H1 (cell line): ENCODE measurements around the gene AIG1. TPM values are rescaled to one million over a fixed set of nuclear protein-coding genes. Genes with fewer than 3 reads are reported as not detected.

Experiments
- CTCF ChIA-PET: fragments of 300-600 bp; sonication (Branson Sonifier 250); formaldehyde crosslinking; loops from one replicate; lab custom pipeline; 2021; ENCODE audit not compliant: partially characterized antibody; lab: Charles Lee
- POLR2A ChIA-PET: fragments of 300-600 bp; sonication (Branson Sonifier 250); formaldehyde crosslinking; loops from one replicate; lab custom pipeline; 2021; ENCODE audit warnings: inconsistent platforms; ENCODE audit not compliant: partially characterized antibody; lab: Charles Lee
- DNase-seq, 2 experiments: peaks; one replicate each; pipeline versions ENCODE4 v3.0.0 to v3.0.0-alpha.2; 2010 to 2022; ENCODE audit warnings: low spot score in 2 of 2, low read depth in 1 of 2, mixed read lengths in 1 of 2
- FAIRE-seq: peaks from 2 replicates; lab custom pipeline; 2011; peaks lifted over from hg19 to GRCh38; lab: Jason Lieb, UNC
- H2AFZ ChIP-seq: 2 replicates; pipeline ENCODE4 v1.8.1; 2012; ENCODE audit warnings: low read length, inconsistent platforms
- H2AK5ac ChIP-seq: 2 replicates; pipeline ENCODE4 v1.6.1; 2013; ENCODE audit warnings: low read depth, low read length
- H2BK120ac ChIP-seq: replicated peaks from 2 replicates; pipeline ENCODE3; 2013; ENCODE audit warnings: low read depth, low read length, inconsistent platforms
- H2BK12ac ChIP-seq: 2 replicates; pipeline ENCODE4 v1.6.1; 2013; ENCODE audit warnings: low read depth, low read length
- H2BK15ac ChIP-seq: 2 replicates; pipeline ENCODE4 v1.6.1; 2013; ENCODE audit warnings: low read length
- H2BK20ac ChIP-seq: 2 replicates; pipeline ENCODE4 v1.6.1; 2013; ENCODE audit warnings: low read length
- H2BK5ac ChIP-seq: 2 replicates; pipeline ENCODE4 v1.6.1; 2013; ENCODE audit warnings: low read depth, low read length
- H3K14ac ChIP-seq: 2 replicates; pipeline ENCODE4 v1.6.1; 2013; ENCODE audit warnings: inconsistent platforms; ENCODE audit not compliant: insufficient read length
- H3K18ac ChIP-seq: 2 replicates; pipeline ENCODE4 v1.6.1; 2013; ENCODE audit warnings: low read length; ENCODE audit errors: extremely low read depth
- H3K23ac ChIP-seq: 2 replicates; pipeline ENCODE4 v1.6.1; 2013; ENCODE audit warnings: inconsistent platforms; ENCODE audit not compliant: insufficient read length
- H3K23me2 ChIP-seq: 2 replicates; pipeline ENCODE4 v1.6.1; 2013; ENCODE audit warnings: low read depth, low read length
- H3K27ac ChIP-seq: 2 replicates; pipeline ENCODE4 v1.6.1; 2011; ENCODE audit warnings: low read depth, low read length, inconsistent platforms
- H3K27me3 ChIP-seq, 4 experiments: replicated peaks in 1 of 4; 1 replicate in 1 of 4; 2 replicates in 3 of 4; pipeline versions ENCODE4 v1.6.1 to v1.8.1; 2011 to 2013; ENCODE audit warnings: low read length in 3 of 4, mild to moderate bottlenecking in 3 of 4, inconsistent platforms in 2 of 4, mixed read lengths in 2 of 4, moderate library complexity in 1 of 4; ENCODE audit not compliant: control insufficient read depth in 3 of 4, insufficient read depth in 3 of 4; ENCODE audit errors: extremely low read depth in 1 of 4
- H3K36me3 ChIP-seq, 4 experiments: 2 replicates each; pipeline versions ENCODE4 v1.6.1 to v1.8.1; 2011 to 2013; ENCODE audit warnings: mild to moderate bottlenecking in 4 of 4, low read length in 3 of 4, moderate library complexity in 2 of 4, control low read depth in 1 of 4, inconsistent platforms in 1 of 4; ENCODE audit not compliant: insufficient read depth in 4 of 4, control insufficient read depth in 2 of 4
- H3K4ac ChIP-seq: replicated peaks from 2 replicates; pipeline ENCODE3; 2013; ENCODE audit warnings: low read length, low read depth, mixed read lengths, inconsistent platforms; ENCODE audit not compliant: insufficient read length
- H3K4me1 ChIP-seq, 4 experiments: replicated peaks in 1 of 4; 1 replicate in 1 of 4; 2 replicates in 3 of 4; pipeline versions ENCODE4 v1.6.1 to v1.8.1; 2011 to 2013; ENCODE audit warnings: low read length in 3 of 4, inconsistent platforms in 2 of 4, mixed read lengths in 1 of 4; ENCODE audit not compliant: insufficient read depth in 4 of 4, control insufficient read depth in 3 of 4
- H3K4me2 ChIP-seq, 2 experiments: 2 replicates each; pipeline versions ENCODE4 v1.6.1 to v1.8.1; 2011 to 2013; ENCODE audit warnings: low read depth in 2 of 2, low read length in 2 of 2, control low read depth in 1 of 2, inconsistent platforms in 1 of 2, mild to moderate bottlenecking in 1 of 2; ENCODE audit not compliant: insufficient read depth in 1 of 2
- H3K4me3 ChIP-seq, 4 experiments: fragments of 200-600, 300-600 bp in 1 of 4; sonication (generic), shearing (Covaris generic), sonication (Bioruptor Twin) in 1 of 4; 2 replicates each; pipeline versions ENCODE4 v1.5.1 to v1.8.1; 2011 to 2016; ENCODE audit warnings: low read length in 4 of 4, low read depth in 3 of 4, control low read depth in 2 of 4, inconsistent platforms in 2 of 4, mild to moderate bottlenecking in 2 of 4, mixed read lengths in 1 of 4, moderate library complexity in 1 of 4; ENCODE audit not compliant: insufficient read depth in 2 of 4; ENCODE audit errors: extremely low read depth in 1 of 4
- H3K56ac ChIP-seq: replicated peaks from 2 replicates; pipeline ENCODE3; 2013; ENCODE audit warnings: low read depth, mild to moderate bottlenecking, mixed read lengths, low read length, inconsistent platforms; ENCODE audit not compliant: insufficient read length
- H3K79me1 ChIP-seq: 2 replicates; pipeline ENCODE4 v1.6.1; 2013; ENCODE audit warnings: low read depth, low read length, control low read depth
- H3K79me2 ChIP-seq, 2 experiments: 2 replicates each; pipeline versions ENCODE4 v1.6.1 to v1.8.1; 2012 to 2013; ENCODE audit warnings: low read length in 2 of 2, mild to moderate bottlenecking in 2 of 2, inconsistent platforms in 1 of 2; ENCODE audit not compliant: insufficient read depth in 2 of 2, control insufficient read depth in 1 of 2
- H3K9ac ChIP-seq, 4 experiments: replicated peaks in 1 of 4; 1 replicate in 1 of 4; 2 replicates in 3 of 4; pipeline versions ENCODE4 v1.6.1 to v1.8.1; 2011 to 2013; ENCODE audit warnings: low read depth in 3 of 4, low read length in 3 of 4, control low read depth in 2 of 4, mild to moderate bottlenecking in 2 of 4, moderate library complexity in 2 of 4, inconsistent platforms in 1 of 4; ENCODE audit errors: extremely low read depth in 1 of 4
- H3K9me3 ChIP-seq, 2 experiments: 2 replicates each; pipeline versions ENCODE4 v1.6.1 to v1.8.1; 2012 to 2013; ENCODE audit warnings: mild to moderate bottlenecking in 2 of 2, moderate library complexity in 2 of 2, control low read depth in 1 of 2, inconsistent platforms in 1 of 2, low read depth in 1 of 2, low read length in 1 of 2, mixed read lengths in 1 of 2; ENCODE audit not compliant: insufficient read depth in 2 of 2
- H4K20me1 ChIP-seq, 2 experiments: replicated peaks in 1 of 2; 2 replicates each; pipeline versions ENCODE3 to v1.8.1; 2011 to 2013; ENCODE audit warnings: inconsistent platforms in 2 of 2, low read length in 2 of 2, mild to moderate bottlenecking in 1 of 2; ENCODE audit not compliant: insufficient read depth in 2 of 2, control insufficient read depth in 1 of 2
- H4K5ac ChIP-seq: 2 replicates; pipeline ENCODE4 v1.6.1; 2013; ENCODE audit warnings: low read length, low read depth, mixed read lengths, inconsistent platforms; ENCODE audit not compliant: insufficient read length
- H4K8ac ChIP-seq: 2 replicates; pipeline ENCODE4 v1.8.0; 2013; ENCODE audit warnings: mild to moderate bottlenecking, moderate library complexity, low read length, inconsistent platforms; ENCODE audit not compliant: insufficient read depth; ENCODE audit errors: extremely low read depth
- H4K91ac ChIP-seq: replicated peaks from 2 replicates; pipeline ENCODE3; 2013; ENCODE audit warnings: low read length, mixed read lengths, inconsistent platforms; ENCODE audit not compliant: insufficient read length
- CBX8 ChIP-seq: fragments of 300-800, 300-1000 bp; sonication (generic); IDR thresholded peaks from 2 replicates; pipeline ENCODE4 v1.7.1; 2016; ENCODE audit warnings: low read depth, low read length, borderline replicate concordance
- E2F6 ChIP-seq: IDR thresholded peaks from 2 replicates; pipeline ENCODE4 v1.6.1; 2012; ENCODE audit warnings: inconsistent platforms
- JUN ChIP-seq: IDR thresholded peaks from 2 replicates; pipeline ENCODE4 v1.6.1; 2011; ENCODE audit warnings: low read depth, mild to moderate bottlenecking, improper control_type of control experiment, low read length
- POU5F1 ChIP-seq: IDR thresholded peaks from 2 replicates; pipeline ENCODE4 v1.6.1; 2011; ENCODE audit warnings: low read depth, mild to moderate bottlenecking, low read length, moderate library complexity
- RAD21 ChIP-seq, 2 experiments: IDR thresholded peaks in 1 of 2; conservative IDR thresholded peaks in 1 of 2; 2 replicates each; pipeline ENCODE4 v1.6.1; 2011; ENCODE audit warnings: low read depth in 2 of 2, low read length in 2 of 2, improper control_type of control experiment in 1 of 2, inconsistent platforms in 1 of 2, mild to moderate bottlenecking in 1 of 2, moderate library complexity in 1 of 2
- SUZ12 ChIP-seq: fragments of 200-600 bp; sonication (generic); IDR thresholded peaks from 2 replicates; pipeline ENCODE4 v1.6.1; 2012; ENCODE audit warnings: mild to moderate bottlenecking, inconsistent platforms, low read length, moderate library complexity, mixed read lengths
- WGBS, 2 experiments: shearing (Covaris generic) in 1 of 2; methylation state at CpG; one replicate each; pipeline versions ENCODE4 v1.1.6 to v1.1.7; 2013 to 2015; ENCODE audit warnings: low lambda C conversion rate in 2 of 2, mixed read lengths in 2 of 2, inconsistent platforms in 1 of 2, low coverage in 1 of 2, missing lambda C conversion rate in 1 of 2; ENCODE audit not compliant: insufficient replicate concordance in 2 of 2, insufficient coverage in 1 of 2, insufficient read length in 1 of 2; ENCODE audit errors: extremely low coverage in 1 of 2, missing lambda C conversion rate in 1 of 2; 5-methylcytosine and 5-hydroxymethylcytosine counted together
- polyA plus RNA-seq, 7 experiments: library from polyadenylated mRNA; depleted of rRNA in 3 of 7; stranded (reverse) in 5 of 7; unstranded in 2 of 7; fragments of >200 nt in 5 of 7; fragments of 200-250 nt in 2 of 7; gene quantifications; 1 replicate in 5 of 7; 2 replicates in 1 of 7; 4 replicates in 1 of 7; pipeline versions ENCODE4 v1.2.1 to v1.2.3, GENCODE V29; 2011 to 2013; ENCODE audit warnings: missing spikeins in 2 of 7, mixed read lengths in 2 of 7
- total RNA-seq: library from RNA; stranded (reverse); fragmentation: NEBNext Ultra II Directional; extraction: Animal tissue kit (Norgen Biotek cat#: 25700); gene quantifications from 2 replicates; pipeline ENCODE4 v1.2.1, GENCODE V29; 2021

Gene AIG1
- total and polyA plus RNA-seq, 2 of the 8 experiments (the other 6 are each of a cell fraction or from before 2014, with no cell fraction given), result 56.6 to 58.4 TPM

DNA sequence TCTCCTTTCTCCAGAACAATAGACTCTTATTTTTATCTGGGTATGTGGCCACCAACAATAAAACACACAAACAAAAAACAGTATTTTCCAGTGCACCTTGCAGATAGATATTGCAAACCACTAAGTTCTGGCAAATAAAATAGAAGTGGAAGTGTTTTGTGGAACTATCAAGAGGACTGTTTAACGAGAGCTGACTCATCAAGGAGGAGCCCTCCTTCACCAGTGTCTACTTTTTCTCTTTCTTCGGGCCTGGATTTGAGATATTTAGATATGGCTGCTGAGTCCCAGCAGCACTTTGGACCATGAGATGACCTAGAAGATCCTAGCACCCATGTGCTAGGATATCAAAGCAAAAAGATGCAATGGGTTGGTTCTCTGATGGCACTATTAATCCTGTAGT, 154.7 kb downstream of the AIG1 start:
- Histone ChIP-seq H3K4me2 (no peak overlapping the region), H3K4ac (no peak overlapping the region), H3K79me1 (no peaks in the 10 kb centered on the region), H3K9me3 (no peaks in the 10 kb centered on the region), H4K91ac (no peak overlapping the region), H3K9ac (no peak overlapping the region), H4K20me1 (peaks cover 0 to 2% of the 10 kb centered on the region in 2 experiments)
- no peak for DNase-seq
- TF ChIP-seq CBX8, result no peak
- TF ChIP-seq JUN, result no peak
- TF ChIP-seq RAD21 (IDR thresholded peaks at IDR 0.05 in 1 of 2, conservative IDR thresholded peaks at IDR 0.05 in 1 of 2; ENCODE audit: low read depth in 2 of 2, low read length in 2 of 2), result no peak
- TF ChIP-seq E2F6, result no peak
- no peak for TF ChIP-seq SUZ12
- TF ChIP-seq POU5F1, result no peak
- TF ChIP-seq, all 59 proteins: peak for 0
- Histone ChIP-seq H3K27me3 (no peaks in the 10 kb centered on the region), H2BK15ac (no peak overlapping the region), H3K18ac (no peak overlapping the region), H2AK5ac (no peak overlapping the region), H3K14ac (no peak overlapping the region), H4K8ac (no peak overlapping the region), H3K4me1 (peaks cover 0 to under 1% (median 0%) of the 10 kb centered on the region in 4 experiments; a peak in 1 of 7 replicates), H2BK120ac (no peak overlapping the region), H4K5ac (no peak overlapping the region), H3K23me2 (no peaks in the 10 kb centered on the region), H3K4me3 (no peak overlapping the region), H3K27ac (no peak overlapping the region), H3K23ac (no peak overlapping the region), H2BK12ac (no peak overlapping the region), H3K56ac (no peak overlapping the region), H2BK5ac (no peak overlapping the region), H2BK20ac (no peak overlapping the region), H3K36me3 (no peaks in the 10 kb centered on the region), H2AFZ (no peak overlapping the region), H3K79me2 (no peaks in the 10 kb centered on the region)
- ChIA-PET POLR2A (no interaction called here), CTCF (no interaction called here)
- WGBS, 2 experiments, result 88% methylated on average over 2 of the region's 2 CpGs; no CpG with 5 or more reads in 1 of the 2 experiments
- no peak for FAIRE-seq
